ENCODE results near the gene CERS2.

Gene CERS2

GRCh38 chr1:151008244-151009205 is 33.9 kb upstream of the CERS2 start, which contains the start of gene PRUNE1:
PRUNE1 (plus strand) TSS chr1:151008449; CDS start chr1:151008633, 184 bp downstream.
- Histone ChIP-seq H3K4me1 (peaks cover 87% of the 10 kb centered on the region), H3K27me3 (no peaks in the 10 kb centered on the region), H3K36me3 (no peaks in the 10 kb centered on the region), H4K20me1 (no peaks in the 10 kb centered on the region), H3K27ac (peak within 1 kb of the TSS; percentile 75), H3K4me2 (peak within 1 kb of the TSS; percentile 94), H3K9me3 (no peaks in the 10 kb centered on the region), H3K9ac (peak within 1 kb of the TSS; percentile 84), H3K4me3 (peak within 1 kb of the TSS; percentile 76)
- no peak for TF ChIP-seq Cebpa-rat (IDR thresholded peaks at IDR 0.05)

DNA sequence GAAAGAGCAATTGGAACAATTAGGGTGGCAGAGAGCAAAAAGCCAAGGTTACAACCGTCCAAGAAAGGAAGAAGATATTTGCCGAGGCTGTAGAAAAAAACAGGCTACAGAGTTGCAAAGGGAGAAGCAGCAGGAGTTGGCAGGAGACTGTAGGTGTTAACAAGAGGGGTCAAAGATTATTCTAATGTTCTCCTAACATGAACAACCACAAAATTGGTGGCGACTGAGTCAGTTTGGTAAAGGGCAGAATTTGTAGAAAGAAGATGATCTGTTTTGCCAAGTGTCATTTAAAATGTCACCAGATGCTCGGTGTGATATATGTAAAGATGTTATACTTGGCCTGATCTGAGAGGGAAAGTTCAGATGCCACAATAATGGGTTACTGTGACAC is 33.2 kb upstream of the CERS2 start:
- Histone ChIP-seq H3K4me2 (peak overlapping the region; percentile 94), H3K9me3 (no peaks in the 10 kb centered on the region), H3K4me3 (peak overlapping the region; percentile 76), H4K20me1 (no peaks in the 10 kb centered on the region), H3K36me3 (no peaks in the 10 kb centered on the region; the same call in 1 of the 2 replicates), H3K27me3 (no peaks in the 10 kb centered on the region), H3K4me1 (peaks cover 87% of the 10 kb centered on the region), H3K9ac (no peak overlapping the region), H3K27ac (no peak overlapping the region)
- TF ChIP-seq Cebpa-rat (IDR thresholded peaks at IDR 0.05): no peak

GRCh38 chr1:151006327-151007052 is 31.9 kb upstream of the CERS2 start, which contains the start of gene MINDY1:
MINDY1 (minus strand) TSS chr1:151006902; CDS start chr1:151002617, 4,285 bp downstream.
- H3K27ac ChIP-seq: peak within 1 kb of the TSS; percentile 84

DNA sequence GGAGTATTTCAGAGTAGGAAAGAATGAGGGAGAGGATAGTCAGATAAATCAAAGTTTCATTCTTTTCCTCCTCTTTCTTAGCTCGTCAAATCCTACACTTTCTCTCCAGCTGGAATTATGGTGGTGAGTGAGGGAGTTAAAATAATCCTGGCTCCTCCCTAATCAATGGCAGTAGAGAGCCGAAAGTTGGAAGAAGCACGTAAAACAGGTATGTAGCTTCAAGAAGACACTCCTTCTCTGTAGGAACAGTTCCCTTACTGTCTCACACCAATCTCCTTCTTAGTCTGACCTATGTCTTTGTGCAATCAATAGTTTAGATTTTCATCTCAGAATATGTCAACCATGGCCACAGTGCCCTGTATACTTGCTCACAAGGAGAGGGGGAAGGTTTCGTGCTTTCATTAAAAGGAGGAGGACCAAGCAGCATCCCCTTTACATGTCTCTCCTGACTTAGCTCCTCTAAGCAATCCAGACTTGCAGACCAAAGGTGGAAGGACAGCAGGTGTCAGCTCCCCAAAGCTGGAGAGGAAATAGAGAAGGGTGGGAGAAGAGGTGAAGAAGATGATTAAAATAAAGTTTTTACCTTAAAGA is 31.2 kb upstream of the CERS2 start:
- no peak for TF ChIP-seq Cebpa-rat (IDR thresholded peaks at IDR 0.05)
- Histone ChIP-seq H3K4me1 (peaks cover 75% of the 10 kb centered on the region), H3K27me3 (no peaks in the 10 kb centered on the region), H4K20me1 (no peaks in the 10 kb centered on the region; the same call in 1 of the 2 replicates), H3K9me3 (no peaks in the 10 kb centered on the region), H3K36me3 (peaks cover 20% of the 10 kb centered on the region), H3K27ac (peak overlapping the region; percentile 84), H3K4me2 (peak overlapping the region; percentile 94), H3K4me3 (peak overlapping the region; percentile 72), H3K9ac (peak overlapping the region; percentile 85)

More at GRCh38 chr1:151006327-151007052, 31.9 kb upstream of the CERS2 start, which contains the start of gene MINDY1:
- Histone ChIP-seq H3K4me2 (peak within 1 kb of the TSS; percentile 94), H3K4me1 (peaks cover 81% of the 10 kb centered on the region), H3K4me3 (peak within 1 kb of the TSS; percentile 72), H3K36me3 (peaks cover 13% of the 10 kb centered on the region), H3K27me3 (no peaks in the 10 kb centered on the region), H3K9ac (peak within 1 kb of the TSS; percentile 85), H3K9me3 (no peaks in the 10 kb centered on the region), H4K20me1 (no peaks in the 10 kb centered on the region; the same call in 1 of the 2 replicates)
- no peak for TF ChIP-seq Cebpa-rat (IDR thresholded peaks at IDR 0.05)

- no peak for TF ChIP-seq Cebpa-rat (IDR thresholded peaks at IDR 0.05)
- no peaks in the 10 kb centered on the region for H3K27me3 ChIP-seq
- H3K4me2 ChIP-seq: peak overlapping the region; percentile 94
- no peaks in the 10 kb centered on the region; the same call in 1 of the 2 replicates for H4K20me1 ChIP-seq
- H3K4me1 ChIP-seq: peaks cover 65% of the 10 kb centered on the region
- H3K4me3 ChIP-seq: no peak overlapping the region
- no peak overlapping the region; the same call in 1 of the 2 replicates for H3K27ac ChIP-seq
- peak overlapping the region; percentile 22; the same call in 1 of the 2 replicates for H3K9ac ChIP-seq
- no peaks in the 10 kb centered on the region for H3K9me3 ChIP-seq
- H3K36me3 ChIP-seq: peaks cover 47% of the 10 kb centered on the region
These were observed 28.5 kb upstream of the CERS2 start for GRCh38 chr1:151003180-151003579.

DNA sequence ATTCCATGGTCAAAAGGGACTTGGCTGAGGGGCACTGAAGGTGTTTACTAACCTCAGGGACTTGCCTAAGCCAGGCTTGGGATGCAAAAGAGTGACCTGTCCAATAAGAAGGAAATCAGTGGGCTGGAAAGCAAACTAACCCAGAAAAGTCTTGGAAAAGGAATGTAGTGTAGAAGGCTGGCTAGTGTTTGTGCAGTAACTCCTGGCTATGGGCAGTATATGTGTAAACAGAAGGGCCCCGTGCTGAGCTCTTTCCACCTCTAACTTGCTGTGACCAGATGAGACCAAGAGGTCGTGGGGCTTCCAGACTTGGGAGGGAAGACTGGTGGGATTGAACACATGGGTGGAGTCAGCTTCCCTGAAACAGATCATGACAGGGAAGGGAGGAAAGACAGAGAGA is 28.0 kb upstream of the CERS2 start:
- no peaks in the 10 kb centered on the region for H3K9me3 ChIP-seq
- H3K4me1 ChIP-seq: peaks cover 60% of the 10 kb centered on the region
- H3K27ac ChIP-seq: no peak overlapping the region
- H3K9ac ChIP-seq: no peak overlapping the region
- peak overlapping the region; percentile 94 for H3K4me2 ChIP-seq
- H3K27me3 ChIP-seq: no peaks in the 10 kb centered on the region
- H3K36me3 ChIP-seq: peaks cover 52% of the 10 kb centered on the region
- H4K20me1 ChIP-seq: no peaks in the 10 kb centered on the region; the same call in 1 of the 2 replicates
- no peak for TF ChIP-seq Cebpa-rat (IDR thresholded peaks at IDR 0.05)
- H3K4me3 ChIP-seq: no peak overlapping the region

DNA sequence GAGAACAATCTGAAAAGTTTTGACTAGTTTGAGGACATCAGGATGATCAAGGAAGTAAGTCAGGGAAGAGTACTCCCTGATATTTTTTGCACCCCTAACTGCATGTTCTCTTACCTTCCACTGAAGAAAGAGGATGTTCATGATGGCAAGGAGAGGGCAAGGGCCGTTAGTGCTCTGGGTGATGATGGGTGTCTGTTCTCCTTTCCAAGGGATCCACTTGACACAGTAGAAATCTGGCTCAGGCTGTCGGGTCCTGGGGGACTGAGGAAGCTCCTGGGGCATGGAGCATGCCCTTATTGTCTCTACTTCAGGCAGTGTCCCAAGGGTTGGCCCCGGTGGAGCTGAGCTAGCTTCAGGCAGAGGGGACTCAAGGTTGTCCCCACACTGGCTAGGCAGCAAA is 27.4 kb upstream of the CERS2 start:
- Histone ChIP-seq H3K4me2 (peak overlapping the region; percentile 94; the same call in 1 of the 2 replicates), H3K9me3 (no peaks in the 10 kb centered on the region), H3K4me1 (peaks cover 55% of the 10 kb centered on the region), H3K27ac (no peak overlapping the region), H3K9ac (no peak overlapping the region), H3K27me3 (no peaks in the 10 kb centered on the region), H3K4me3 (no peak overlapping the region), H3K36me3 (peaks cover 58% of the 10 kb centered on the region), H4K20me1 (no peaks in the 10 kb centered on the region; the same call in 1 of the 2 replicates)
- TF ChIP-seq Cebpa-rat (IDR thresholded peaks at IDR 0.05): no peak

- Histone ChIP-seq H3K36me3 (peaks cover 62% of the 10 kb centered on the region), H3K4me1 (peaks cover 50% of the 10 kb centered on the region), H3K4me3 (no peak overlapping the region), H3K27me3 (no peaks in the 10 kb centered on the region), H3K4me2 (no peak overlapping the region), H4K20me1 (no peaks in the 10 kb centered on the region; the same call in 1 of the 2 replicates), H3K27ac (no peak overlapping the region), H3K9me3 (no peaks in the 10 kb centered on the region), H3K9ac (no peak overlapping the region)
- no peak for TF ChIP-seq Cebpa-rat (IDR thresholded peaks at IDR 0.05)
These were observed 27.0 kb upstream of the CERS2 start for GRCh38 chr1:151001602-151002001.

DNA sequence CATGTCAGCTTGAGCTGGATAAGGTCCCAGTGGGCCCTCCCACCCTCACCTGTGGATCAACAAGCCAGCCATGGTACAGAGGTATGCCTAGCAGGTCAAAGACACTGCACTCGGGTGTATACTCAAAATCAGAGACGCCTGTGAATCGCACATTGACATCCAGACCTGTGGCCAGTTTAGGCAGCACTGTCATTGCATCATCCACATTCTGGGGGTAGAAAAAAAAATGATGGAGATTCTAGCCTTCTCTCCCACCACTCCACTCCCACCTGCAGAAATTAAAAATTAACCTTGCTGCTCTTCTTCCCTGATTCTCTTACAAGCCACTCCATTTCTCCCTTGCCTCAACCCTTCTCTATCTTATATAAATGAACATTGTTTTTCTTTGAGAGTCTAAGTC is 25.8 kb upstream of the CERS2 start:
- Histone ChIP-seq H3K36me3 (peaks cover 66% of the 10 kb centered on the region), H3K4me1 (peaks cover 45% of the 10 kb centered on the region), H3K9me3 (no peaks in the 10 kb centered on the region), H3K27me3 (no peaks in the 10 kb centered on the region), H3K4me3 (no peak overlapping the region), H3K9ac (no peak overlapping the region), H4K20me1 (no peaks in the 10 kb centered on the region; the same call in 1 of the 2 replicates), H3K27ac (no peak overlapping the region), H3K4me2 (no peak overlapping the region)
- no peak for TF ChIP-seq Cebpa-rat (IDR thresholded peaks at IDR 0.05)

Data from BLaER1 (cell line).